GM19023 (cell line): ENCODE measurements around the gene XXYLT1.
"Not testable (repeated sequence)": the region's sequence is repeated elsewhere in the genome, so short reads cannot be mapped to it uniquely, and the experiment has no call there.

Experiments used
- ATAC-seq: cut with Tn5 transposase; IDR thresholded peaks from one replicate; pipeline ENCODE4 v1.9.1; 2021; ENCODE audit warnings: mild to moderate bottlenecking, moderate library complexity; ENCODE audit not compliant: unreplicated experiment

Gene XXYLT1

GRCh38 chr3:195116407-195117185, 154.4 kb downstream of the XXYLT1 start:
- ATAC-seq = no peak

- no peak for ATAC-seq
These were observed 155.2 kb downstream of the XXYLT1 start for GRCh38 chr3:195115600-195116406.

- ATAC-seq = no peak
These were observed 156.0 kb downstream of the XXYLT1 start for GRCh38 chr3:195114786-195115599.

GRCh38 chr3:195113536-195114425, 157.2 kb downstream of the XXYLT1 start:
- ATAC-seq = no peak

- no peak for ATAC-seq
These were observed 157.9 kb downstream of the XXYLT1 start for GRCh38 chr3:195113048-195113447.

- no peak for ATAC-seq
These were observed 158.6 kb downstream of the XXYLT1 start for GRCh38 chr3:195112361-195112791.

GRCh38 chr3:195111766-195112165, 159.2 kb downstream of the XXYLT1 start:
- ATAC-seq = no peak

GRCh38 chr3:195111319-195111705, 159.6 kb downstream of the XXYLT1 start:
- ATAC-seq = no peak

GRCh38 chr3:195110647-195111318, 160.2 kb downstream of the XXYLT1 start:
- no peak for ATAC-seq

- no peak for ATAC-seq
These were observed 161.8 kb downstream of the XXYLT1 start for GRCh38 chr3:195109098-195109657.

GRCh38 chr3:195107593-195107992, 163.4 kb downstream of the XXYLT1 start:
- no peak for ATAC-seq

- not testable (repeated sequence) for ATAC-seq
These were observed 163.9 kb downstream of the XXYLT1 start for GRCh38 chr3:195107031-195107430.

GRCh38 chr3:195106418-195106906, 164.5 kb downstream of the XXYLT1 start:
- ATAC-seq = peak; percentile 71

- ATAC-seq = no peak
These were observed 165.0 kb downstream of the XXYLT1 start for GRCh38 chr3:195105841-195106417.

GRCh38 chr3:195105389-195105788, 165.6 kb downstream of the XXYLT1 start:
- no peak for ATAC-seq

GRCh38 chr3:195104340-195104739, 166.6 kb downstream of the XXYLT1 start:
- no peak for ATAC-seq

GRCh38 chr3:195103623-195104022, 167.3 kb downstream of the XXYLT1 start:
- no peak for ATAC-seq

GRCh38 chr3:195102609-195103467, 168.1 kb downstream of the XXYLT1 start:
- ATAC-seq = no peak
